KMS-11 (cell line): ENCODE data around the gene CALML6.

Experiments
- H2AFZ ChIP-seq: fragments of 200-600 bp; sonication (generic); 2 replicates; pipeline ENCODE4 v1.6.1; 2016; ENCODE audit warnings: antibody characterized with exemption, mixed run types, low read depth
- H3K27ac ChIP-seq: fragments of 200-600 bp; sonication (generic); 2 replicates; pipeline ENCODE4 v1.6.1; 2016; ENCODE audit warnings: mild to moderate bottlenecking, mixed run types
- H3K27me3 ChIP-seq: fragments of 200-600 bp; sonication (generic); 2 replicates; pipeline ENCODE4 v1.6.1; 2017; ENCODE audit warnings: mild to moderate bottlenecking, low read depth, mixed run types, moderate library complexity; ENCODE audit not compliant: insufficient read depth
- H3K36me3 ChIP-seq: fragments of 200-600 bp; sonication (generic); 2 replicates; pipeline ENCODE4 v1.6.1; 2017; ENCODE audit warnings: mild to moderate bottlenecking, mixed run types; ENCODE audit not compliant: insufficient read depth
- H3K4me1 ChIP-seq: fragments of 200-600 bp; sonication (generic); 2 replicates; pipeline ENCODE4 v1.6.1; 2016; ENCODE audit warnings: mild to moderate bottlenecking, low read depth, mixed run types; ENCODE audit not compliant: poor library complexity, severe bottlenecking
- H3K4me2 ChIP-seq: fragments of 200-600 bp; sonication (generic); 2 replicates; pipeline ENCODE4 v1.7.0; 2016; ENCODE audit warnings: mild to moderate bottlenecking, mixed run types
- H3K4me3 ChIP-seq: fragments of 200-600 bp; sonication (generic); IDR thresholded peaks from 2 replicates; pipeline ENCODE4 v1.6.1; 2017; ENCODE audit warnings: low read depth, low read length, mixed read lengths; ENCODE audit not compliant: insufficient read depth
- H3K79me2 ChIP-seq: fragments of 200-600 bp; sonication (generic); 2 replicates; pipeline ENCODE4 v1.6.1; 2016; ENCODE audit warnings: low read depth, mixed run types; ENCODE audit not compliant: insufficient read depth
- H3K9ac ChIP-seq: fragments of 200-600 bp; sonication (generic); 2 replicates; pipeline ENCODE4 v1.6.1; 2016; ENCODE audit warnings: mild to moderate bottlenecking, mixed run types
- H4K20me1 ChIP-seq: fragments of 200-600 bp; sonication (generic); 2 replicates; pipeline ENCODE4 v1.6.1; 2016; ENCODE audit warnings: mild to moderate bottlenecking, mixed run types; ENCODE audit not compliant: insufficient read depth
- TF ChIP-seq, protein P1 (sequence below): fragments of 200-600 bp; sonication (generic); conservative IDR thresholded peaks from 2 replicates; pipeline ENCODE4 v1.6.1; 2017; ENCODE audit warnings: low read depth, mild to moderate bottlenecking, antibody characterized with exemption, low read length, moderate library complexity, mixed read lengths

Gene CALML6

DNA sequence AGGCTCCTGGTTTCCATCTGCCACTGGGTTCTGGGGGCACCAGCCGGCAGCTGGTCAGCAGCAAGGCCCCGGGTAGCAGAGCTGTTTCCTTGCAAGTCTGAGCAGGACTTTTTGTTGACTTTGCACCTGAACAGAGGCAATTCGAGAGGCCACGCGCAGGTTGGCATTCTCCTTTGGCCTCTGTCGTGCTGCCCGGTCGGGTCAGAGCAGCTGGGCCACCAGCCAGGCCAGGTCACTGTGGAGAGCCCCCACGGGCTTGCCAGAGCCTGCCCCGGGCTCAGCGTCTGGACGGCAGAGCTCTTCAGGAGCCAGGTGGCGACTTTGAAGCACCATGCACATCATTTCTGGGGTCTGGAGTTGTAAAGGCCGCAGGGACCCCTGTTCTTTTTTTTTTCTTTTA is 32.4 kb downstream of the CALML6 start:
- H3K4me1 ChIP-seq, result no peaks in the 10 kb centered on the region
- no peaks in the 10 kb centered on the region for H3K79me2 ChIP-seq
- no peaks in the 10 kb centered on the region for H4K20me1 ChIP-seq
- no peak overlapping the region for H3K4me2 ChIP-seq
- no peak overlapping the region for H3K9ac ChIP-seq
- no peak overlapping the region for H3K4me3 ChIP-seq
- TF ChIP-seq, protein P1, sequence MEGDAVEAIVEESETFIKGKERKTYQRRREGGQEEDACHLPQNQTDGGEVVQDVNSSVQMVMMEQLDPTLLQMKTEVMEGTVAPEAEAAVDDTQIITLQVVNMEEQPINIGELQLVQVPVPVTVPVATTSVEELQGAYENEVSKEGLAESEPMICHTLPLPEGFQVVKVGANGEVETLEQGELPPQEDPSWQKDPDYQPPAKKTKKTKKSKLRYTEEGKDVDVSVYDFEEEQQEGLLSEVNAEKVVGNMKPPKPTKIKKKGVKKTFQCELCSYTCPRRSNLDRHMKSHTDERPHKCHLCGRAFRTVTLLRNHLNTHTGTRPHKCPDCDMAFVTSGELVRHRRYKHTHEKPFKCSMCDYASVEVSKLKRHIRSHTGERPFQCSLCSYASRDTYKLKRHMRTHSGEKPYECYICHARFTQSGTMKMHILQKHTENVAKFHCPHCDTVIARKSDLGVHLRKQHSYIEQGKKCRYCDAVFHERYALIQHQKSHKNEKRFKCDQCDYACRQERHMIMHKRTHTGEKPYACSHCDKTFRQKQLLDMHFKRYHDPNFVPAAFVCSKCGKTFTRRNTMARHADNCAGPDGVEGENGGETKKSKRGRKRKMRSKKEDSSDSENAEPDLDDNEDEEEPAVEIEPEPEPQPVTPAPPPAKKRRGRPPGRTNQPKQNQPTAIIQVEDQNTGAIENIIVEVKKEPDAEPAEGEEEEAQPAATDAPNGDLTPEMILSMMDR, result no peak
- no peaks in the 10 kb centered on the region for H3K36me3 ChIP-seq
- no peak overlapping the region for H3K27ac ChIP-seq
- peaks cover 86% of the 10 kb centered on the region for H3K27me3 ChIP-seq
- no peak overlapping the region for H2AFZ ChIP-seq

DNA sequence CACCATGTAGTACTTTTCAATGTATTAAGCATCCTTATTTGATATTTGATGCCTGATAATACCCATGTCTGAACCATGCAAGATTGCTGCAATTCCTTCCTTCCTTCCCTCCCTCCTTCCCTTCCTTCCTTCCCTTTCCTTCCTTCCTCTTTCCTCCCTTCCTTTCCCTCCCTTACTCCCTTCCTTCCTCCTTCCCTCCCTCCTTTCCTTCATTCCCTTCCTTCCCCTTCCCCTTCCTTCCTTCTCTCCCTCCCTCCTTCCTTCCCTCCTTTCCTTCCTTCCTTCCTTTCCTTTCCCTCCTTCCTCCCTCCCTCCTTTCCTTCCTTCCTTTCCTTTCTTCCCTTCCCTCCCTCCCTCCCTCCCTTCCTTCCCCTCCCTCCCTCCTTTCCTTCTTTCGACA is 33.7 kb downstream of the CALML6 start:
- Histone ChIP-seq H4K20me1 (no peaks in the 10 kb centered on the region), H3K27me3 (peaks cover 87% of the 10 kb centered on the region), H3K36me3 (no peaks in the 10 kb centered on the region), H3K4me1 (no peaks in the 10 kb centered on the region), H2AFZ (no peak overlapping the region), H3K4me3 (no peak overlapping the region), H3K79me2 (no peaks in the 10 kb centered on the region), H3K27ac (no peak overlapping the region), H3K4me2 (no peak overlapping the region), H3K9ac (no peak overlapping the region)
- TF ChIP-seq, protein P1, result no peak

DNA sequence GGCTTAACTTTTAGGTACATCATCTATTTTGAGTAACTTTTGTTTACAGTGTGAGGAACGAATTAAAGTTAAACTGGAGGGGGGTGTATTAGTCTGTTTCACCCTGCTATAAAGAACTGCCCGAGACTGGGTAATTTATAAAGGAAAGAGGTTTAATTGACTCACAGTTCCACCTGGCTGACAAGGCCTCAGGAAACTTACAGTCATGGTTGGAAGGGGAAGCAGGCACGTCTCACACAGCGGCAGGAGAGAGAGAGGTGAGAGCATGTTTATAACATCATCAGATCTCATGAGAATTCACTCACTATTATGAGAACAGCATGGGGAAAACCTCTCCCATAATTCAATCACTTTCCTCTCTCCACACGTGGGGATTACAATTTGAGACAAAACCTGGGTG is 35.9 kb downstream of the CALML6 start:
- H4K20me1 ChIP-seq, result no peaks in the 10 kb centered on the region
- H3K36me3 ChIP-seq, result no peaks in the 10 kb centered on the region
- TF ChIP-seq, protein P1, result no peak
- H3K79me2 ChIP-seq, result no peaks in the 10 kb centered on the region
- H3K4me3 ChIP-seq, result no peak overlapping the region
- H3K4me1 ChIP-seq, result no peaks in the 10 kb centered on the region
- peaks cover 91% of the 10 kb centered on the region for H3K27me3 ChIP-seq
- H3K4me2 ChIP-seq, result no peak overlapping the region
- no peak overlapping the region for H2AFZ ChIP-seq
- H3K9ac ChIP-seq, result no peak overlapping the region
- H3K27ac ChIP-seq, result no peak overlapping the region

DNA sequence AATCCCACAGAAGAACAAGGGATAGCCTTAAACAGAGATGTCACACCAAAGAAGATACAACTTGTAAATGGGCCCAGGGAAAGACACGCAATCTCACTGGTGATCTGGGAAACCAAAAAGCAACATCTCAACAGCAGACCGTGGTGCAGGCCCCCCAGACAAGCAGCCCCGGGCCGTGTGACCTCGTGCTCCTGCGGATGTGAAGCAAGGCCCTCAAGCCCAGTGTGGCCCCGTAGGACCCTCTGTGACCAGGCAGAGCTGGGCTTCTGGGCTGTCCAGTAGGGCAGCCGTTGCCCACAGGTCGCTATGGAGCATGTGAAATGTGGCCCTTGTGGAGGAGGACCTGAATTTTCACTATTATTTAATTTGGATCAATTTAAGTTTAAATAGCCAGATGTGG is 39.0 kb downstream of the CALML6 start:
- H3K4me1 ChIP-seq, result no peaks in the 10 kb centered on the region
- no peak overlapping the region for H3K4me3 ChIP-seq
- H3K4me2 ChIP-seq, result no peak overlapping the region
- no peak overlapping the region for H3K27ac ChIP-seq
- no peak overlapping the region for H2AFZ ChIP-seq
- TF ChIP-seq, protein P1, result no peak
- no peaks in the 10 kb centered on the region for H3K79me2 ChIP-seq
- no peak overlapping the region for H3K9ac ChIP-seq
- peaks cover 99% of the 10 kb centered on the region for H3K27me3 ChIP-seq
- no peaks in the 10 kb centered on the region for H4K20me1 ChIP-seq
- H3K36me3 ChIP-seq, result no peaks in the 10 kb centered on the region
